K562 (cell line): Measurements from ENCODE around the gene TBX1. TPM values are rescaled to one million over a fixed set of nuclear protein-coding genes. Genes with fewer than 3 reads are reported as not detected.

Source experiments
- ATAC-seq: fragments of 200-7000 bp; cut with Tn5 transposase; 3 replicates; pipeline ENCODE4 v1.9.1; 2020; ENCODE audit warnings: moderate library complexity
- BruUV-seq: library from RNA; stranded (reverse); fragments of 400-500 nt; replicated peaks from 2 replicates; lab custom pipeline; 2021; lab: Mats Ljungman, UMichigan
- CTCF ChIA-PET: fragments of 300-600 bp; formaldehyde crosslinking; extraction: SDS; loops from one replicate; lab custom pipeline; 2021; ENCODE audit warnings: low intra/inter-chr PET ratio; lab: Yijun Ruan, JAX
- POLR2A ChIA-PET: fragments of 300-600, 350-650 bp; sonication (Branson Sonifier 250); formaldehyde crosslinking; extraction: SDS; loops from one replicate; lab custom pipeline; 2021; ENCODE audit warnings: antibody characterized with exemption, inconsistent platforms; lab: Yijun Ruan, JAX
- DNase-seq, 4 experiments: peaks; one replicate each; pipeline versions ENCODE4 v3.0.0 to v3.0.0-alpha.2; 2011 to 2018; ENCODE audit warnings: low spot score in 3 of 4, mixed read lengths in 3 of 4; ENCODE audit errors: extremely low read depth in 1 of 4
- FAIRE-seq: peaks from 2 replicates; lab custom pipeline; 2011; peaks lifted over from hg19 to GRCh38; lab: Jason Lieb, UNC
- H2AFZ ChIP-seq: 2 replicates; pipeline ENCODE4 v1.6.0; 2011; ENCODE audit warnings: low read depth, low read length, control low read depth, inconsistent platforms
- H3K27ac ChIP-seq: fragments of 200-600 bp; 3 replicates; pipeline ENCODE4 v1.8.0; 2011; ENCODE audit warnings: low read depth, mild to moderate bottlenecking, control low read depth, inconsistent platforms, low read length, moderate library complexity, mixed read lengths; ENCODE audit errors: extremely low read depth
- H3K27me3 ChIP-seq, 2 experiments: fragments of 300-600 bp in 1 of 2; 2 replicates in 1 of 2; 3 replicates in 1 of 2; pipeline versions ENCODE4 v1.6.0 to v1.8.0; 2011; ENCODE audit warnings: inconsistent platforms in 2 of 2, low read length in 2 of 2, mild to moderate bottlenecking in 1 of 2, mixed read lengths in 1 of 2, moderate library complexity in 1 of 2; ENCODE audit not compliant: control insufficient read depth in 2 of 2, insufficient read depth in 2 of 2
- H3K36me3 ChIP-seq: fragments of 300-600 bp; 3 replicates; pipeline ENCODE4 v1.8.0; 2011; ENCODE audit warnings: mild to moderate bottlenecking, low read length, inconsistent platforms; ENCODE audit not compliant: control insufficient read depth, insufficient read depth
- H3K4me1 ChIP-seq, 2 experiments: fragments of 200-600 bp in 1 of 2; replicated peaks in 1 of 2; 2 replicates in 1 of 2; 3 replicates in 1 of 2; pipeline versions ENCODE4 v1.5.1 to v1.8.0; 2011; ENCODE audit warnings: inconsistent platforms in 2 of 2, low read length in 2 of 2, mild to moderate bottlenecking in 1 of 2, mixed read lengths in 1 of 2, moderate library complexity in 1 of 2; ENCODE audit not compliant: control insufficient read depth in 2 of 2, insufficient read depth in 2 of 2
- H3K4me2 ChIP-seq: 2 replicates; pipeline ENCODE4 v1.6.1; 2011; ENCODE audit warnings: low read length, control low read depth, inconsistent platforms, mixed read lengths; ENCODE audit not compliant: insufficient read depth
- H3K4me3 ChIP-seq: fragments of 200-600 bp; sonication (generic), shearing (Covaris generic); 2 replicates; pipeline ENCODE4 v1.5.1; 2016; ENCODE audit warnings: control low read depth, inconsistent platforms
- H3K79me2 ChIP-seq: fragments of 200-600 bp; 3 replicates; pipeline ENCODE4 v1.8.0; 2011; ENCODE audit warnings: low read length, inconsistent platforms; ENCODE audit not compliant: control insufficient read depth, insufficient read depth
- H3K9ac ChIP-seq, 2 experiments: 2 replicates each; pipeline versions ENCODE4 v1.6.0 to v1.6.1; 2011; ENCODE audit warnings: low read depth in 2 of 2, low read length in 2 of 2, control low read depth in 1 of 2, inconsistent platforms in 1 of 2, mild to moderate bottlenecking in 1 of 2, mixed read lengths in 1 of 2; ENCODE audit not compliant: insufficient read depth in 1 of 2
- H3K9me1 ChIP-seq: one replicate; pipeline ENCODE4 v1.6.0; 2011; ENCODE audit warnings: inconsistent platforms, mild to moderate bottlenecking, low read length, moderate library complexity; ENCODE audit not compliant: control insufficient read depth, insufficient read depth
- H3K9me3 ChIP-seq: replicated peaks from 2 replicates; pipeline ENCODE4 v1.5.1; 2011; ENCODE audit warnings: low read depth, low read length, inconsistent platforms; ENCODE audit not compliant: control insufficient read depth, insufficient read depth
- H4K20me1 ChIP-seq: replicated peaks from 2 replicates; pipeline ENCODE4 v1.6.1; 2011; ENCODE audit warnings: low read length, inconsistent platforms, mixed read lengths; ENCODE audit not compliant: control insufficient read depth, insufficient read depth
- CAMTA2 ChIP-seq: fragments of 250-450 bp; sonication (Bioruptor Pico); conservative IDR thresholded peaks from 2 replicates; pipeline ENCODE4 v1.5.1; 2022
- CHD1 ChIP-seq: fragments of 200-600 bp; sonication (generic); IDR thresholded peaks from one replicate; pipeline ENCODE4 v1.6.1; 2012; ENCODE audit warnings: mild to moderate bottlenecking, moderate library complexity, low read length, inconsistent platforms
- HMGN3 ChIP-seq: IDR thresholded peaks from 2 replicates; pipeline ENCODE4 v1.6.1; 2011; ENCODE audit warnings: borderline replicate concordance, low read depth, mild to moderate bottlenecking, mixed read lengths, low read length; ENCODE audit not compliant: insufficient read length; ENCODE audit errors: extremely low read depth
- NR2C2 ChIP-seq, 2 experiments: fragments of 200-800 bp in 1 of 2; sonication (Bioruptor generic) in 1 of 2; sonication (generic) in 1 of 2; formaldehyde crosslinking in 1 of 2; IDR thresholded peaks; 2 replicates each; pipeline versions ENCODE4 v1.6.1 to v1.8.0; 2016 to 2022; ENCODE audit warnings: mild to moderate bottlenecking in 1 of 2, missing compliant biosample characterization in 1 of 2, missing genetic modification characterization in 1 of 2, missing genetic modification reagents in 1 of 2
- PCBP2 ChIP-seq: fragments of 200-400 bp; formaldehyde crosslinking; IDR thresholded peaks from 2 replicates; pipeline ENCODE4 v1.6.1; 2018; ENCODE audit warnings: low read length, low read depth, mild to moderate bottlenecking, moderate library complexity; ENCODE audit not compliant: poor library complexity, severe bottlenecking
- TCF7 ChIP-seq: sonication (generic); IDR thresholded peaks from 2 replicates; pipeline ENCODE4 v1.6.1; 2016; ENCODE audit warnings: antibody characterized with exemption, borderline replicate concordance
- WGBS: fragments of 100-300 bp; shearing (Covaris generic); methylation state at CpG from one replicate; pipeline ENCODE4 v1.1.6; 2016; ENCODE audit warnings: low coverage, mixed read lengths; ENCODE audit not compliant: insufficient coverage; ENCODE audit errors: missing lambda C conversion rate; 5-methylcytosine and 5-hydroxymethylcytosine counted together
- in situ Hi-C: fragments of 300-500 bp; cut with MboI; formaldehyde crosslinking; loops from 4 replicates; pipeline ENCODE4 v1.15.0; 2018; ENCODE audit warnings: inconsistent platforms, mixed read lengths
- intact Hi-C: fragments of 100-400 bp; cut with micrococcal nuclease; formaldehyde crosslinking; loops from 2 replicates; pipeline ENCODE4 v1.14.2; 2022
- polyA plus RNA-seq, 8 experiments: library from polyadenylated mRNA; depleted of rRNA in 4 of 8; stranded (reverse) in 5 of 8; unstranded in 3 of 8; fragments of >200 nt; fragmentation: Nextera tagmentation in 2 of 8; fragmentation: Illumina TruSeq in 1 of 8; extraction: Ambion mirVana in 2 of 8; extraction: Trizol in 1 of 8; gene quantifications; 2 replicates each; pipeline versions ENCODE4 v1.2.1 to v1.2.3, GENCODE V29; 2011 to 2014; ENCODE audit warnings: inconsistent platforms in 1 of 8, missing spikeins in 1 of 8
- total RNA-seq, 7 experiments: library from RNA; depleted of rRNA in 6 of 7; stranded (reverse); fragments of >200 nt in 6 of 7; fragmentation: Illumina TruSeq in 2 of 7; extraction: Trizol in 2 of 7; gene quantifications; 2 replicates each; pipeline versions ENCODE4 v1.2.1 to v1.2.3, GENCODE V29; 2011 to 2021; ENCODE audit warnings: low replicate concordance in 1 of 7
- TF ChIP-seq, protein P1 (sequence below): fragments of 450-650 bp; IDR thresholded peaks from 2 replicates; pipeline ENCODE4 v1.7.1; 2018; ENCODE audit warnings: mild to moderate bottlenecking, low read depth; ENCODE audit not compliant: partially characterized antibody
- TF ChIP-seq, protein P2 (sequence below): fragments of 450-650 bp; IDR thresholded peaks from 2 replicates; pipeline ENCODE4 v1.6.1; 2018; ENCODE audit warnings: mild to moderate bottlenecking, low read depth; ENCODE audit not compliant: partially characterized antibody
- TF ChIP-seq, protein P3 (sequence below), 2 experiments: fragments of 250-450 bp in 1 of 2; fragments of 450-650 bp in 1 of 2; sonication (Bioruptor Pico) in 1 of 2; IDR thresholded peaks; 2 replicates each; pipeline versions ENCODE4 v1.6.1 to v1.8.0; 2016 to 2021; ENCODE audit warnings: mild to moderate bottlenecking in 2 of 2, moderate library complexity in 2 of 2, missing compliant biosample characterization in 1 of 2, missing genetic modification characterization in 1 of 2

Gene TBX1
- total and polyA plus RNA-seq, 9 of the 15 experiments (the other 6 are each of a cell fraction or from before 2014, with no cell fraction given), result 0.07 to 35.0 (median 3.9) TPM

DNA sequence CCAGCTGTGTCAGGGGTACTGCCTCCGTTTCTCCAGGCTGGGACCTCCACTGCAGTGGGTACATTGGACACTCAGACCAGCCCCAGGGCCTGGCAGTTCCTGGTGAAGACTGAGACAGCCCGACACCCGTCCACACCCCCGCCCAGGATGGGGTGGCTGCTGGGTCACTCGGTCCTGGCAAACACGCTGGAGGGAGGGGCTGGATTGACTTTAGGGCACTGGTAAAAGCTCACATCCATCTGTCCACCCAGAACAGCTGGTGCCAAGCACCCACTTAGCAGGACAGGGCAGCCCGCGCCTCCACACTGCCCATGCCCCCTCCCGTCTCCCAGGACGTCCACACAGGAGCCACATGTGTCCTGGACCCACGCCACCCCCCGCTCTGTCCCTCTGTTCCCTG lies 10.7 kb upstream of the TBX1 start:
- Histone ChIP-seq H2AFZ (no peak overlapping the region), H3K79me2 (no peaks in the 10 kb centered on the region), H3K27me3 (peaks cover 47 to 78% of the 10 kb centered on the region in 2 experiments; a peak in 4 of 5 replicates), H3K9me1 (no peaks in the 10 kb centered on the region), H3K4me2 (no peak overlapping the region), H3K27ac (no peak overlapping the region), H3K4me1 (peaks cover 5 to 69% of the 10 kb centered on the region in 2 experiments), H3K4me3 (no peak overlapping the region), H4K20me1 (peaks cover 50% of the 10 kb centered on the region), H3K9ac (peak overlapping the region in 1 of 2 experiments; percentile 27; a peak in 2 of 4 replicates), H3K36me3 (no peaks in the 10 kb centered on the region), H3K9me3 (no peaks in the 10 kb centered on the region; the same call in 1 of the 2 replicates)
- ATAC-seq (no peak), DNase-seq (no peak), FAIRE-seq (no peak)
- TF ChIP-seq TCF7 (no peak), CHD1 (peak; percentile 16), NR2C2 (CRISPR knock-in tag; IDR thresholded peaks at IDR 0.05) (no peak), NR2C2 (tag; IDR thresholded peaks at IDR 0.05) (no peak), HMGN3 (peak; percentile 29), CAMTA2 (0 out of 2 replicates have a peak, but pooled peaks have one; percentile 13), PCBP2 (no peak)
- TF ChIP-seq, protein P1, sequence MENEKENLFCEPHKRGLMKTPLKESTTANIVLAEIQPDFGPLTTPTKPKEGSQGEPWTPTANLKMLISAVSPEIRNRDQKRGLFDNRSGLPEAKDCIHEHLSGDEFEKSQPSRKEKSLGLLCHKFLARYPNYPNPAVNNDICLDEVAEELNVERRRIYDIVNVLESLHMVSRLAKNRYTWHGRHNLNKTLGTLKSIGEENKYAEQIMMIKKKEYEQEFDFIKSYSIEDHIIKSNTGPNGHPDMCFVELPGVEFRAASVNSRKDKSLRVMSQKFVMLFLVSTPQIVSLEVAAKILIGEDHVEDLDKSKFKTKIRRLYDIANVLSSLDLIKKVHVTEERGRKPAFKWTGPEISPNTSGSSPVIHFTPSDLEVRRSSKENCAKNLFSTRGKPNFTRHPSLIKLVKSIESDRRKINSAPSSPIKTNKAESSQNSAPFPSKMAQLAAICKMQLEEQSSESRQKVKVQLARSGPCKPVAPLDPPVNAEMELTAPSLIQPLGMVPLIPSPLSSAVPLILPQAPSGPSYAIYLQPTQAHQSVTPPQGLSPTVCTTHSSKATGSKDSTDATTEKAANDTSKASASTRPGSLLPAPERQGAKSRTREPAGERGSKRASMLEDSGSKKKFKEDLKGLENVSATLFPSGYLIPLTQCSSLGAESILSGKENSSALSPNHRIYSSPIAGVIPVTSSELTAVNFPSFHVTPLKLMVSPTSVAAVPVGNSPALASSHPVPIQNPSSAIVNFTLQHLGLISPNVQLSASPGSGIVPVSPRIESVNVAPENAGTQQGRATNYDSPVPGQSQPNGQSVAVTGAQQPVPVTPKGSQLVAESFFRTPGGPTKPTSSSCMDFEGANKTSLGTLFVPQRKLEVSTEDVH, result no peak
- TF ChIP-seq, protein P2, sequence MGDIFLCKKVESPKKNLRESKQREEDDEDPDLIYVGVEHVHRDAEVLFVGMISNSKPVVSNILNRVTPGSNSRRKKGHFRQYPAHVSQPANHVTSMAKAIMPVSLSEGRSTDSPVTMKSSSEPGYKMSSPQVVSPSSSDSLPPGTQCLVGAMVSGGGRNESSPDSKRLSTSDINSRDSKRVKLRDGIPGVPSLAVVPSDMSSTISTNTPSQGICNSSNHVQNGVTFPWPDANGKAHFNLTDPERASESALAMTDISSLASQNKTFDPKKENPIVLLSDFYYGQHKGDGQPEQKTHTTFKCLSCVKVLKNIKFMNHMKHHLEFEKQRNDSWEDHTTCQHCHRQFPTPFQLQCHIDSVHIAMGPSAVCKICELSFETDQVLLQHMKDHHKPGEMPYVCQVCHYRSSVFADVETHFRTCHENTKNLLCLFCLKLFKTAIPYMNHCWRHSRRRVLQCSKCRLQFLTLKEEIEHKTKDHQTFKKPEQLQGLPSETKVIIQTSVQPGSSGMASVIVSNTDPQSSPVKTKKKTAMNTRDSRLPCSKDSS, result no peak
- TF ChIP-seq, protein P3, sequence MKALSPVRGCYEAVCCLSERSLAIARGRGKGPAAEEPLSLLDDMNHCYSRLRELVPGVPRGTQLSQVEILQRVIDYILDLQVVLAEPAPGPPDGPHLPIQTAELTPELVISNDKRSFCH (CRISPR knock-in tag; IDR thresholded peaks at IDR 0.05), result no peak
- TF ChIP-seq, protein P3 (tag; IDR thresholded peaks at IDR 0.05), result 0 out of 2 replicates have a peak, but pooled peaks have one; percentile 46
- BruUV-seq, result no TSS peak
- intact Hi-C loops, result no loop called here
- ChIA-PET CTCF (no interaction called here), POLR2A (interaction anchor here (0.5 to 1.9 kb wide), 8 partner anchors 13 to 1278 kb away, joined by 3 to 9 read pairs (median 3); no protein-coding TSS in a partner anchor)
- 8% methylated on average over 12 of the region's 12 CpGs for WGBS
- in situ Hi-C loops, result no loop called here
